SK-N-SH (cell line): Measurements from ENCODE around the gene ADNP2. TPM values are rescaled to one million over a fixed set of nuclear protein-coding genes. Genes with fewer than 3 reads are reported as not detected.

Experiments used
- CTCF ChIA-PET: fragments of 300-600, 350-600 bp; formaldehyde crosslinking; extraction: SDS; loops from one replicate; lab custom pipeline; 2021; lab: Yijun Ruan, JAX
- POLR2A ChIA-PET: fragments of 350-600 bp; sonication (Branson Sonifier 250); formaldehyde crosslinking; extraction: SDS; loops from one replicate; lab custom pipeline; 2020; ENCODE audit warnings: antibody characterized with exemption, inconsistent platforms; lab: Yijun Ruan, JAX
- DNase-seq: peaks from one replicate; pipeline ENCODE4 v3.0.0; 2012
- H2AFZ ChIP-seq: fragments of 200-600 bp; sonication (generic); 2 replicates; pipeline ENCODE4 v1.8.1; 2016; ENCODE audit warnings: antibody characterized with exemption, mild to moderate bottlenecking, low read depth
- H3F3A ChIP-seq: fragments of 200-600 bp; sonication (generic); replicated peaks from 2 replicates; pipeline ENCODE3; 2016; ENCODE audit warnings: antibody characterized with exemption, mild to moderate bottlenecking; ENCODE audit not compliant: insufficient read depth
- H3K27ac ChIP-seq, 2 experiments: fragments of 200-500 bp in 1 of 2; fragments of 200-600 bp in 1 of 2; sonication (Bioruptor generic) in 1 of 2; sonication (generic), shearing (Covaris generic) in 1 of 2; 2 replicates each; pipeline versions ENCODE4 v1.5.1 to v1.6.1; 2014 to 2016; ENCODE audit warnings: low read depth in 2 of 2, inconsistent platforms in 1 of 2, low read length in 1 of 2, mild to moderate bottlenecking in 1 of 2, mixed read lengths in 1 of 2
- H3K27me3 ChIP-seq: fragments of 200-600 bp; sonication (generic), shearing (Covaris generic); 2 replicates; pipeline ENCODE4 v1.6.1; 2016; ENCODE audit warnings: mixed run types; ENCODE audit not compliant: insufficient read depth
- H3K36me3 ChIP-seq, 2 experiments: fragments of 200-500 bp in 1 of 2; fragments of 200-600 bp in 1 of 2; sonication (Bioruptor generic) in 1 of 2; sonication (generic) in 1 of 2; replicated peaks in 1 of 2; 2 replicates each; pipeline versions ENCODE3 to v1.5.1; 2014 to 2016; ENCODE audit warnings: low read length in 1 of 2, mild to moderate bottlenecking in 1 of 2; ENCODE audit not compliant: insufficient read depth in 2 of 2, control insufficient read depth in 1 of 2
- H3K4me1 ChIP-seq, 2 experiments: fragments of 200-500 bp in 1 of 2; fragments of 200-600 bp in 1 of 2; sonication (Bioruptor generic) in 1 of 2; sonication (generic), shearing (Covaris generic) in 1 of 2; 2 replicates each; pipeline versions ENCODE4 v1.5.1 to v1.6.1; 2014 to 2016; ENCODE audit warnings: low read depth in 1 of 2, low read length in 1 of 2, mixed run types in 1 of 2; ENCODE audit not compliant: insufficient read depth in 2 of 2, control insufficient read depth in 1 of 2
- H3K4me2 ChIP-seq: fragments of 200-600 bp; sonication (generic), shearing (Covaris generic); 2 replicates; pipeline ENCODE4 v1.6.1; 2017; ENCODE audit warnings: mixed run types
- H3K4me3 ChIP-seq, 2 experiments: fragments of 200-500 bp in 1 of 2; fragments of 200-600 bp in 1 of 2; sonication (Bioruptor generic) in 1 of 2; sonication (generic), shearing (Covaris generic) in 1 of 2; 2 replicates each; pipeline versions ENCODE4 v1.5.1 to v1.8.1; 2014 to 2016; ENCODE audit warnings: low read depth in 2 of 2, inconsistent platforms in 1 of 2, low read length in 1 of 2, mild to moderate bottlenecking in 1 of 2, mixed read lengths in 1 of 2, moderate library complexity in 1 of 2
- H3K79me2 ChIP-seq: fragments of 200-600 bp; sonication (generic); 2 replicates; pipeline ENCODE4 v1.8.1; 2017; ENCODE audit warnings: mild to moderate bottlenecking; ENCODE audit not compliant: insufficient read depth
- H3K9ac ChIP-seq: fragments of 200-600 bp; sonication (generic); 2 replicates; pipeline ENCODE4 v1.6.1; 2017; ENCODE audit warnings: mixed run types
- H3K9me2 ChIP-seq: fragments of 200-600 bp; sonication (generic); 2 replicates; pipeline ENCODE4 v1.6.1; 2017; ENCODE audit warnings: mixed run types
- H3K9me3 ChIP-seq: fragments of 200-600 bp; sonication (generic); 2 replicates; pipeline ENCODE4 v1.6.1; 2017; ENCODE audit warnings: mixed run types, mild to moderate bottlenecking, moderate library complexity
- H4K20me1 ChIP-seq: fragments of 200-600 bp; sonication (generic); 2 replicates; pipeline ENCODE4 v1.6.1; 2017; ENCODE audit warnings: mild to moderate bottlenecking, mixed run types; ENCODE audit not compliant: insufficient read depth
- CHD2 ChIP-seq: fragments of 150-350 bp; IDR thresholded peaks from 2 replicates; pipeline ENCODE4 v1.6.1; 2018; ENCODE audit warnings: low read length; ENCODE audit not compliant: partially characterized antibody
- ELF1 ChIP-seq: IDR thresholded peaks from 2 replicates; pipeline ENCODE4 v1.4.0; 2012
- EP300 ChIP-seq, 2 experiments: IDR thresholded peaks; 2 replicates each; pipeline versions ENCODE4 v1.4.0 to v1.6.1; 2012; ENCODE audit warnings: borderline replicate concordance in 1 of 2, low read depth in 1 of 2, low read length in 1 of 2
- FOSL2 ChIP-seq: IDR thresholded peaks from 2 replicates; pipeline ENCODE4 v1.4.0; 2012; ENCODE audit warnings: low read depth, mild to moderate bottlenecking, moderate library complexity, borderline replicate concordance
- FOXM1 ChIP-seq: IDR thresholded peaks from 2 replicates; pipeline ENCODE4 v1.4.0; 2012; ENCODE audit warnings: low read depth, mild to moderate bottlenecking
- GABPA ChIP-seq: IDR thresholded peaks from 2 replicates; pipeline ENCODE4 v1.4.0; 2012; ENCODE audit warnings: low read depth, mild to moderate bottlenecking
- MAX ChIP-seq: IDR thresholded peaks from 2 replicates; pipeline ENCODE4 v1.4.0; 2012; ENCODE audit warnings: low read depth
- MEF2A ChIP-seq: IDR thresholded peaks from 2 replicates; pipeline ENCODE4 v1.4.0; 2012; ENCODE audit warnings: low read depth, borderline replicate concordance
- NRF1 ChIP-seq: IDR thresholded peaks from 2 replicates; pipeline ENCODE4 v1.6.1; 2012; ENCODE audit warnings: low read depth, mild to moderate bottlenecking, low read length
- PBX3 ChIP-seq: IDR thresholded peaks from 2 replicates; pipeline ENCODE4; 2012
- RCOR1 ChIP-seq: fragments of 150-350 bp; IDR thresholded peaks from 2 replicates; pipeline ENCODE4 v1.6.1; 2017; ENCODE audit warnings: antibody characterized with exemption, low read length
- RXRA ChIP-seq: IDR thresholded peaks from 2 replicates; pipeline ENCODE4 v1.4.0; 2012; ENCODE audit warnings: low read depth, mild to moderate bottlenecking, borderline replicate concordance
- SIN3A ChIP-seq: IDR thresholded peaks from 2 replicates; pipeline ENCODE4 v1.6.1; 2012; ENCODE audit warnings: low read depth, mild to moderate bottlenecking, low read length, moderate library complexity, borderline replicate concordance
- TCF12 ChIP-seq: IDR thresholded peaks from 2 replicates; pipeline ENCODE4 v1.4.0; 2012
- USF1 ChIP-seq: IDR thresholded peaks from 2 replicates; pipeline ENCODE4 v1.4.0; 2012; ENCODE audit warnings: low read depth, borderline replicate concordance
- WGBS: methylation state at CpG from one replicate; pipeline ENCODE4 v1.1.6; 2017; ENCODE audit warnings: low lambda C conversion rate; 5-methylcytosine and 5-hydroxymethylcytosine counted together
- polyA plus RNA-seq, 3 experiments: library from polyadenylated mRNA; depleted of rRNA; stranded (reverse); fragments of >200 nt; gene quantifications; 2 replicates each; pipeline ENCODE4 v1.2.3, GENCODE V29; 2012

Gene ADNP2
- polyA plus RNA-seq, 1 of the 3 experiments (the other 2 are of a cell fraction): 4.3 TPM

GRCh38 chr18:80126797-80127196 is 17.7 kb downstream of the ADNP2 start:
- Histone ChIP-seq H4K20me1 (peaks cover 65% of the 10 kb centered on the region), H3K36me3 (peaks cover 7 to 30% of the 10 kb centered on the region in 2 experiments), H3K27ac (no peak overlapping the region), H2AFZ (no peak overlapping the region), H3K9me2 (no peaks in the 10 kb centered on the region), H3K9me3 (no peaks in the 10 kb centered on the region), H3K79me2 (peaks cover 97% of the 10 kb centered on the region), H3K27me3 (no peaks in the 10 kb centered on the region)
- no peak for DNase-seq
- TF ChIP-seq RCOR1: no peak
- TF ChIP-seq, all 33 proteins: peak for 0
- H3F3A ChIP-seq: peaks cover 8% of the 10 kb centered on the region
- peaks cover 0 to 3% of the 10 kb centered on the region in 2 experiments; a peak in 1 of 4 replicates for H3K4me1 ChIP-seq
- CTCF ChIA-PET: no interaction called here
- no peak overlapping the region for H3K9ac ChIP-seq
- no peak overlapping the region for H3K4me2 ChIP-seq
- H3K4me3 ChIP-seq: no peak overlapping the region
- 98% methylated on average over 9 of the region's 9 CpGs for WGBS
- POLR2A ChIA-PET: no interaction called here

- no peak overlapping the region for H3K4me3 ChIP-seq
- no peak overlapping the region for H3K4me2 ChIP-seq
- peaks cover 59% of the 10 kb centered on the region for H4K20me1 ChIP-seq
- H3K9me2 ChIP-seq: no peaks in the 10 kb centered on the region
- no peak overlapping the region for H2AFZ ChIP-seq
- CTCF ChIA-PET: no interaction called here
- WGBS: 95% methylated on average over 1 of the region's 1 CpG
- POLR2A ChIA-PET: no interaction called here
- H3K36me3 ChIP-seq: peaks cover 7 to 30% of the 10 kb centered on the region in 2 experiments
- peaks cover 8% of the 10 kb centered on the region for H3F3A ChIP-seq
- no peak overlapping the region for H3K27ac ChIP-seq
- H3K4me1 ChIP-seq: peaks cover 3 to 4% of the 10 kb centered on the region in 2 experiments; a peak in 1 of 4 replicates
- no peaks in the 10 kb centered on the region for H3K9me3 ChIP-seq
- no peaks in the 10 kb centered on the region for H3K27me3 ChIP-seq
- no peak for DNase-seq
- H3K79me2 ChIP-seq: peaks cover 95% of the 10 kb centered on the region
- TF ChIP-seq MEF2A: no peak
- no peak for TF ChIP-seq FOSL2
- no peak overlapping the region for H3K9ac ChIP-seq
Measured at GRCh38 chr18:80127635-80128034, 18.6 kb downstream of the ADNP2 start.

- POLR2A ChIA-PET: no interaction called here
- CTCF ChIA-PET: interaction anchor here (0.8 to 2.5 kb wide), 2 partner anchors 11 to 28 kb away, joined by 3 to 8 read pairs; no protein-coding TSS in a partner anchor
- H3K4me3 ChIP-seq: no peak overlapping the region
- no peaks in the 10 kb centered on the region for H3K27me3 ChIP-seq
- H3K4me1 ChIP-seq: peaks cover 3 to 4% of the 10 kb centered on the region in 2 experiments; a peak in 1 of 4 replicates
- 88% methylated on average over 7 of the region's 7 CpGs for WGBS
- H3F3A ChIP-seq: peaks cover 8% of the 10 kb centered on the region
- no peak overlapping the region; a peak in 1 of 4 replicates for H3K27ac ChIP-seq
- H3K9me2 ChIP-seq: no peaks in the 10 kb centered on the region
- no peak overlapping the region for H2AFZ ChIP-seq
- H3K9ac ChIP-seq: no peak overlapping the region
- DNase-seq: no peak
- H3K36me3 ChIP-seq: peaks cover 24 to 44% of the 10 kb centered on the region in 2 experiments
- no peaks in the 10 kb centered on the region for H3K9me3 ChIP-seq
- H3K79me2 ChIP-seq: peaks cover 93% of the 10 kb centered on the region
- H3K4me2 ChIP-seq: no peak overlapping the region
- TF ChIP-seq FOXM1: no peak
- TF ChIP-seq MAX: no peak
- no peak for TF ChIP-seq GABPA
- TF ChIP-seq SIN3A: no peak
- no peak for TF ChIP-seq RXRA
- no peak for TF ChIP-seq FOSL2
- no peak for TF ChIP-seq NRF1
- no peak for TF ChIP-seq USF1
- TF ChIP-seq EP300 (IDR thresholded peaks at IDR 0.05; ENCODE audit: borderline replicate concordance in 1 of 2, low read depth in 1 of 2, low read length in 1 of 2): no peak
- no peak for TF ChIP-seq ELF1
- no peak for TF ChIP-seq TCF12
- TF ChIP-seq PBX3: no peak
- no peak for TF ChIP-seq CHD2
- peaks cover 41% of the 10 kb centered on the region for H4K20me1 ChIP-seq
Measured at GRCh38 chr18:80129672-80130367, 20.8 kb downstream of the ADNP2 start.
